GM19463 (cell line): ENCODE results near the gene SLC44A1.

Experiments used
- ATAC-seq: cut with Tn5 transposase; IDR thresholded peaks from one replicate; pipeline ENCODE4 v1.9.1; 2021; ENCODE audit warnings: mild to moderate bottlenecking, moderate library complexity; ENCODE audit not compliant: unreplicated experiment

SLC44A1 gene

GRCh38 chr9:105421154-105421553 lies 176.7 kb downstream of the SLC44A1 start:
- no peak for ATAC-seq

DNA sequence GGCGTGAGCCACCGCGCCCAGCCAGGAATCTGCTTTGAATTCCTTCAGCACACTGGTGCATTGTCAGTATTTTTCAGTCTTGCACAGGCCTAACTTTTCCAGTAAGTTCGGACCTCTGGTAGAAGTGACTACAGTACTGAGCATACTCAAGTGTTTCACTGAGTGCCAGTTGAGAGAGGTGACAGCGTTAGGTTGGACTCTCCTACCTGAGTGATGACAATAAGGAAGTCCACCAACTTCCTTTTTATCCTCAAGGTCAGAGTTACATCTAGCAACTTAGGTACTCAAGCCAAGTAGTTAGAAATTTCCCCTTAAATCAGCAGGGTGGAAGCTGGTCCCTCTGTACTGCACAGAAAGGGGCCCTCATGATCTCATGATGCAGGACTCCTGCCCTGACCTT lies 177.4 kb downstream of the SLC44A1 start:
- no peak for ATAC-seq

- no peak for ATAC-seq
Measured at GRCh38 chr9:105425816-105426433, 181.5 kb downstream of the SLC44A1 start.

- no peak for ATAC-seq
Measured at GRCh38 chr9:105426657-105427056, 182.2 kb downstream of the SLC44A1 start.

- ATAC-seq = no peak
Measured at GRCh38 chr9:105431424-105432246, 187.2 kb downstream of the SLC44A1 start.

DNA sequence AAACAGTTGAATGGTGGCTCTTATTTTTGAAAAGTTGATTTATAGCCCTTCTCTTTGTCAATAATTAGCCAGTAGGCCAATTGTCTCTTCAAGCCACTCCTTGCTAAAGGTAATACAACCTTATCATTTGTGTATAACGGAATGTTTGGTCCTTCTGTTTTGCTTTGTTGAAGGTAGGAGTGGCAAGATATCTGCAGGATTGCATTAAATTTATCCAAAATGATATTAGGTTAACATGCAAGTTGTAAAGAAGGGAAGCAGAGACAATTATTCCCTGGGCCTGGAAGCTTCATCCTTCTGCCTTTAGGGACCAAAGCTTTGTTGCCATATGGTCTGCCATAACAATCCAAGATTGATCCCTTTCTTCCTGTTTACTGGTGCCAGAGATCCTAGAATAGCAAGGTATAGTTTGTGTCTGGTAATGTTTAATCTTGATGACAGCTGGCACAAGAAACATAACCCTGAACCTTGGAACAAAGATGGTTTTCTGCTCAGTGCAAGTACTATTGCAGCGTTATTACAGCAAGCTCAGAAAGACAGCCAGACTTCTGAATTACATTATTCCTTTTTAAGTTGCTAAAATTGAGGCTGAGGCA lies 187.9 kb downstream of the SLC44A1 start:
- ATAC-seq = no peak

DNA sequence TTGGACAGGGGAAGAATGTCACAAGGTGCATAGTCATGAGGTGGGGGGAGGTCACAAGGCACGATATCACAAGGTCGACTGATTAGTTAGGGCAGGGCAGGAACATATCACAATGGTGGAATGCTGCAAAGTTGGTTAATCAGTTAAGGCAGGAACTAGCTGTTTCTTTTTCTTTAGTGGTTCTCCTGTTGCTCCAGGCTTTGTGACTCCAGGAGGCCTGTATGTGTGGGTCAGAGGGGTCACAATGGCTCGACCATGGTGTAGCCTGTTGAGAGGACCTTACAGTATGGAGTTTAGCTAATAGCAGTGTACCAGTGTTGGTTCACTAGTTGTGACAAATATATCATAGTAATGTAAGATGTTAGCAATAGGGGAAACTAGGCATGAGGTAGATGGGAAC lies 191.0 kb downstream of the SLC44A1 start:
- no peak for ATAC-seq

GRCh38 chr9:105436783-105437182 lies 192.3 kb downstream of the SLC44A1 start:
- ATAC-seq = no peak

GRCh38 chr9:105437704-105438103 lies 193.3 kb downstream of the SLC44A1 start:
- ATAC-seq = no peak

- no peak for ATAC-seq
Measured at GRCh38 chr9:105438141-105438806, 193.8 kb downstream of the SLC44A1 start.

GRCh38 chr9:105439428-105439827 lies 195.0 kb downstream of the SLC44A1 start:
- no peak for ATAC-seq

- no peak for ATAC-seq
Measured at GRCh38 chr9:105441616-105442160, 197.2 kb downstream of the SLC44A1 start.

DNA sequence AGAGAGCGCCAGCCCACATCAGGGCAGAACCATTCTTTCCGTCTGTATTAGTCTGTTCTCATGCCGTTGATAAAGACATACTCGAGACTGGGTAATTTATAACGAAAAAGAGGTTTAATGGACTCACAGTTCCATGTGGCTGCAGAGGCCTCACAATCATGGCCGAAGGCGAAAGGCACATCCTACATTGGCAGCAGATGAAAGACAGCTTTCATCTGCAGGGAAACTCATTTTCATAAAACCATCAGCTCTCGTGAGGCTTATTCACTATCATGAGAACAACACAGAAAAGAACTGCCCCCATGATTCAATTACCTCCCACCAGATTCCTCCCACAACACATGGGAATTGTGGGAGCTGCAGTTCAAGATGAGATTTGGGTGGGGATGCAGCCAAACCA lies 198.7 kb downstream of the SLC44A1 start:
- ATAC-seq = no peak

DNA sequence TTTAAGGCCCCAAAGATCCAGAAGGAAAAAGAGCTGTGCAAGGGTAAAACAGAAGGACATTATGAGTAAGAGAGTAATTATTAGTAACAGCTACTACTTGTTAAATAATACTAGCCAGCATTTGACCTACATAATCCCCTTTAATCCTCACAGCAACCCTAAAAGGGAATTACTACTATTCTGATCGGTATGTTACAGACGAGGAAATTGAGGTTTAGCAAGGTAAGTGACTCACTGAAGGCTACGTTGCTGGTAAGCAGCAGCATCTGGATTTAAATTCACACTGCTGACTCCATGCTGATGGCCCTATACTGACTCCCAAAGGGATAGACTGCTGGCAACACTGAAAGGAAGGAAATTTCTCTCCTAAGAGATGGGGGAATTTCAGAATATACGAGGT lies 199.7 kb downstream of the SLC44A1 start:
- no peak for ATAC-seq

- no peak for ATAC-seq
Measured at GRCh38 chr9:105445203-105445881, 200.9 kb downstream of the SLC44A1 start.

DNA sequence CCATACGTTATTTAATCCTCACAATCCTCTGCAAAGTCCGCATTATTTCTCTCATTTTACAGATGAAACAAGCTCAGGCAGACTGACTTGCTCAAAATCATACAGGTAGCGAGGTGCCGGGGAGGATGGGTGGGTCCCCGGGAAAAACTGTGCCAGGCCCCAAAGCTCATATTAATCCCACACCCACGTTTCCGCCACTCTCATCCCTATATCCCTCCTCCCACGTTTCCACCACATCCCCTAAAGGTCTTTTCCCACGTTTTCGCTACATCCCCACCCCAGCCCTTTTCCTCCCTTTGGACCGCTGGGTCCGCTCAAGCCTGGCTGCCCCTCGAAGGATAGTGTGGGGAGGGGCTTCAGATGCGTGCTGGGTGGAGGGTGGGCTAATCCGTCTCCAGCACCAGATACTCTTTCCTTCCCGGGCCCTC lies 202.9 kb downstream of the SLC44A1 start:
- no peak for ATAC-seq

GRCh38 chr9:105447814-105448812 lies 203.7 kb downstream of the SLC44A1 start, which contains the start of gene FSD1L:
FSD1L (plus strand) TSS chr9:105448034; CDS start chr9:105448221, 187 bp downstream.
- peak; percentile 92 for ATAC-seq

- ATAC-seq = no peak
Measured at GRCh38 chr9:105449081-105449480, 204.6 kb downstream of the SLC44A1 start.

GRCh38 chr9:105452185-105452584 lies 207.7 kb downstream of the SLC44A1 start:
- no peak for ATAC-seq
